Left ventricle myocardium inferior (tissue), 1 donor: ENCODE results near the gene HNRNPLL. TPM values are rescaled to one million over a fixed set of nuclear protein-coding genes. Genes with fewer than 3 reads are reported as not detected.
"Not testable (repeated sequence)": the region's sequence is repeated elsewhere in the genome, so short reads cannot be mapped to it uniquely, and the experiment has no call there.

Source experiments
- DNase-seq: peaks from one replicate; pipeline ENCODE4 v3.0.0-alpha.2; 2020
- H3K27ac ChIP-seq: fragments of 200-600 bp; replicated peaks from 2 replicates; pipeline ENCODE4 v1.8.0; 2021
- H3K27me3 ChIP-seq: fragments of 200-600 bp; 2 replicates; pipeline ENCODE4 v1.8.0; 2021; ENCODE audit warnings: low read depth
- H3K36me3 ChIP-seq: fragments of 200-600 bp; 2 replicates; pipeline ENCODE4 v1.8.0; 2021
- H3K4me1 ChIP-seq: fragments of 200-600 bp; 2 replicates; pipeline ENCODE4 v1.8.0; 2021
- H3K4me3 ChIP-seq: fragments of 200-600 bp; 2 replicates; pipeline ENCODE4 v1.8.0; 2021; ENCODE audit warnings: mild to moderate bottlenecking, moderate library complexity
- H3K9me3 ChIP-seq: fragments of 200-600 bp; replicated peaks from 2 replicates; pipeline ENCODE4 v1.8.0; 2021
- CTCF ChIP-seq: fragments of 200-600 bp; IDR thresholded peaks from 2 replicates; pipeline ENCODE4 v1.8.0; 2021; ENCODE audit warnings: antibody characterized with exemption, mild to moderate bottlenecking, borderline replicate concordance
- intact Hi-C: fragments of 100-400 bp; cut with micrococcal nuclease; formaldehyde crosslinking; loops from one replicate; pipeline ENCODE4 v1.11.0; 2022
- total RNA-seq: library from RNA; stranded (reverse); fragmentation: NEBNext Ultra II Directional; extraction: Animal tissue kit (Norgen Biotek cat#: 25700); gene quantifications from one replicate; pipeline ENCODE4 v1.2.1, GENCODE V29; 2021
- donor health status: DM: no; HTN: yes; CAD: no; lungs with severe emphysema.

HNRNPLL gene
- total RNA-seq, 1 donor from 2014 or later, result 26.3 TPM

GRCh38 chr2:38540580-38541286 lies 62.0 kb downstream of the HNRNPLL start:
- TF ChIP-seq CTCF, result no peak
- Histone ChIP-seq H3K27me3 (peaks cover 4% of the 10 kb centered on the region), H3K36me3 (no peaks in the 10 kb centered on the region), H3K9me3 (no peaks in the 10 kb centered on the region), H3K4me3 (no peak overlapping the region), H3K4me1 (peaks cover 14% of the 10 kb centered on the region), H3K27ac (no peak overlapping the region)
- intact Hi-C loops, result no loop called here
- DNase-seq, result no peak

GRCh38 chr2:38539086-38539485 lies 63.6 kb downstream of the HNRNPLL start:
- no peak overlapping the region for H3K27ac ChIP-seq
- H3K4me3 ChIP-seq, result no peak overlapping the region
- H3K27me3 ChIP-seq, result peaks cover 4% of the 10 kb centered on the region
- no peak for DNase-seq
- no peak for TF ChIP-seq CTCF
- H3K36me3 ChIP-seq, result no peaks in the 10 kb centered on the region
- peaks cover 18% of the 10 kb centered on the region for H3K4me1 ChIP-seq
- H3K9me3 ChIP-seq, result no peaks in the 10 kb centered on the region
- intact Hi-C loops, result no loop called here

GRCh38 chr2:38537937-38538525 lies 64.7 kb downstream of the HNRNPLL start:
- Histone ChIP-seq H3K9me3 (no peaks in the 10 kb centered on the region), H3K4me1 (peaks cover 17% of the 10 kb centered on the region), H3K36me3 (no peaks in the 10 kb centered on the region), H3K27me3 (peaks cover 4% of the 10 kb centered on the region), H3K4me3 (no peak overlapping the region), H3K27ac (no peak overlapping the region)
- no peak for DNase-seq
- TF ChIP-seq CTCF, result no peak
- intact Hi-C loops, result no loop called here

- intact Hi-C loops, DNase-seq, H3K36me3 ChIP-seq, H3K9me3 ChIP-seq, H3K4me3 ChIP-seq, H3K27me3 ChIP-seq, H3K27ac ChIP-seq: not testable (repeated sequence)
- peaks cover 12% of the 10 kb centered on the region for H3K4me1 ChIP-seq
Measured at GRCh38 chr2:38537296-38537695, 65.4 kb downstream of the HNRNPLL start.

GRCh38 chr2:38535744-38536506 lies 66.8 kb downstream of the HNRNPLL start:
- intact Hi-C loops, result no loop called here
- peak overlapping the region; percentile 69 for H3K4me3 ChIP-seq
- H3K9me3 ChIP-seq, result no peaks in the 10 kb centered on the region
- peaks cover 4% of the 10 kb centered on the region for H3K27me3 ChIP-seq
- no peaks in the 10 kb centered on the region for H3K36me3 ChIP-seq
- DNase-seq, result peak; percentile 84
- H3K27ac ChIP-seq, result no peak overlapping the region
- peaks cover 12% of the 10 kb centered on the region for H3K4me1 ChIP-seq
- peak; percentile 91 for TF ChIP-seq CTCF

- no peaks in the 10 kb centered on the region for H3K9me3 ChIP-seq
- peaks cover 12% of the 10 kb centered on the region for H3K4me1 ChIP-seq
- H3K36me3 ChIP-seq, result no peaks in the 10 kb centered on the region
- TF ChIP-seq CTCF, result no peak
- H3K4me3 ChIP-seq, result peak overlapping the region; percentile 69
- no peak overlapping the region for H3K27ac ChIP-seq
- DNase-seq, result no peak
- intact Hi-C loops, result no loop called here
- H3K27me3 ChIP-seq, result peaks cover 4% of the 10 kb centered on the region
Measured at GRCh38 chr2:38535404-38535743, 67.4 kb downstream of the HNRNPLL start.
